Mammary epithelial cell (primary cell): ENCODE results near the gene CRTC3.

ENCODE experiments used
- CTCF ChIP-seq, 2 donors: IDR thresholded peaks in 1 of 2; conservative IDR thresholded peaks in 1 of 2; 2 replicates each; pipeline ENCODE4 v1.5.1; 2011 to 2012; ENCODE audit warnings: inconsistent platforms in 2 of 2, low read length in 2 of 2, mild to moderate bottlenecking in 2 of 2, control low read depth in 1 of 2, low read depth in 1 of 2; ENCODE audit not compliant: insufficient read depth in 1 of 2; ENCODE audit errors: extremely low read depth in 1 of 2
- EZH2 ChIP-seq: IDR thresholded peaks from 2 replicates; pipeline ENCODE4 v1.6.1; 2012; ENCODE audit warnings: low read length, inconsistent platforms, borderline replicate concordance

GRCh38 chr15:90552162-90552928 is 22.6 kb downstream of the CRTC3 start:
- TF ChIP-seq CTCF (conservative IDR thresholded peaks at IDR 0.05 in 1 of 2, IDR thresholded peaks at IDR 0.05 in 1 of 2; ENCODE audit: extremely low read depth in 1 of 2, insufficient read depth in 1 of 2, low read depth in 1 of 2, low read length in 2 of 2) (no peak), EZH2 (no peak)
